ENCODE results near the gene SCP2. TPM values are rescaled to one million over a fixed set of nuclear protein-coding genes. Genes with fewer than 3 reads are reported as not detected.

The SCP2 gene
- total and polyA plus RNA-seq, 2 experiments from 2014 or later: 131 to 236 TPM

DNA sequence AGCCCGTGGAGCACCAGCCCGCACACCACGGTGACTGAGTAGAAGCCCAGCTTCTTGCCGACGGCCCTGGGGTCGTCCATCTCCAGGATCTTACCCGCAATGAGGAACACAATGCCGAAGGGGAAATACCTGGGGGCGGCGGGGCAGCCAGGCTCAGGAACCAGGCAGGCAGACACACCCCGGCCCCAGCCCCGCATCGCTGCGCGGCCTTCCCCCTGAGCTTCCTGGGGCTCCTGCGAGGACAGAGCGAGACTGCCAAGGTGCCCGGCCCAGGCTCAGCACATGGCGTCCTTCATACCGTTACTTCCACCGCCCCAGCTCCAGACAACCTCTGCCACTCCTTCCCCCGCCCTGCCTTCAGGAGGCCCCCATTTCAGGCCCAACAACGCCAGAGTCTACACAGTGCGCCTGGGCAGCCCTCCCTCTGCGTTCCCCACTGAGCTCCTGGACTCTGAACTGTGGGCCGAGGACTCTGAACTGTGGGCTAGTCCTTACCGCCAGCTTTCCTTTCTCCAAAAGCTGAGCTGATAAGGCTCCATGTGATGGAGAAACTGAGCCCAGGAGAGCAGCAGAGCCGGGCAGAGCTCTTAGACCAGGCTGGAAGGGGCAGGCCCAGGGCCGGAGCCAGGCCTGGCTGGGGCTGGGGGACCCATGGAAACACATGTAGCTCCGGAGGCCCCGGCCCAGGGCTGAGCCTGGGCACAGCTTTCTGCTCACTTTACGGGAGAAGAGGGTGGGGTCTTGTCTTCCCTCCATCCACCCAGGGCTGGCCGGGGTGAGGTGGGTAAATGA, 165.8 kb downstream of the SCP2 start:
- DNase-seq (ENCODE audit: low read depth in 1 of 2, low spot score in 1 of 2): no peak
- Histone ChIP-seq H3K4me3 (no peak overlapping the region), H3K27ac (no peak overlapping the region), H3K4me1 (ENCODE audit: low read depth) (no peaks in the 10 kb centered on the region), H3K36me3 (no peaks in the 10 kb centered on the region), H3K9me3 (ENCODE audit: low read depth) (no peaks in the 10 kb centered on the region), H3K27me3 (no peaks in the 10 kb centered on the region)
- TF ChIP-seq, protein P1, sequence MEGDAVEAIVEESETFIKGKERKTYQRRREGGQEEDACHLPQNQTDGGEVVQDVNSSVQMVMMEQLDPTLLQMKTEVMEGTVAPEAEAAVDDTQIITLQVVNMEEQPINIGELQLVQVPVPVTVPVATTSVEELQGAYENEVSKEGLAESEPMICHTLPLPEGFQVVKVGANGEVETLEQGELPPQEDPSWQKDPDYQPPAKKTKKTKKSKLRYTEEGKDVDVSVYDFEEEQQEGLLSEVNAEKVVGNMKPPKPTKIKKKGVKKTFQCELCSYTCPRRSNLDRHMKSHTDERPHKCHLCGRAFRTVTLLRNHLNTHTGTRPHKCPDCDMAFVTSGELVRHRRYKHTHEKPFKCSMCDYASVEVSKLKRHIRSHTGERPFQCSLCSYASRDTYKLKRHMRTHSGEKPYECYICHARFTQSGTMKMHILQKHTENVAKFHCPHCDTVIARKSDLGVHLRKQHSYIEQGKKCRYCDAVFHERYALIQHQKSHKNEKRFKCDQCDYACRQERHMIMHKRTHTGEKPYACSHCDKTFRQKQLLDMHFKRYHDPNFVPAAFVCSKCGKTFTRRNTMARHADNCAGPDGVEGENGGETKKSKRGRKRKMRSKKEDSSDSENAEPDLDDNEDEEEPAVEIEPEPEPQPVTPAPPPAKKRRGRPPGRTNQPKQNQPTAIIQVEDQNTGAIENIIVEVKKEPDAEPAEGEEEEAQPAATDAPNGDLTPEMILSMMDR (IDR thresholded peaks at IDR 0.05; ENCODE audit: low read depth, low read length): no peak

DNA sequence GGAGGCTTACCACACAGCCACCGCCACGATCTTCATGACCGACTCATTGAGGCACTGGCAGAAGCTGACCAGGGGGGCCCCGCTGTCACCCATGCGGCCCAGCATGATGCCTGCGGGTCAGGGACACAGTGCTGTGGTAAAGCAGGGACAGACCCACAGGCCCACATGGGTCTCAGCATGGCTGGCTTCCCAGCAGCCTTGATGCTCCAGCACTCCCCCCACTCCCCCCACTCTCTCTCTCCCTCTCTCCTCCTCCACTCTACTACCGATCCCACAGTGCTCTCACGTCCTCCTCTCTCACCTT, 166.3 kb downstream of the SCP2 start:
- no peak overlapping the region for H3K27ac ChIP-seq

DNA sequence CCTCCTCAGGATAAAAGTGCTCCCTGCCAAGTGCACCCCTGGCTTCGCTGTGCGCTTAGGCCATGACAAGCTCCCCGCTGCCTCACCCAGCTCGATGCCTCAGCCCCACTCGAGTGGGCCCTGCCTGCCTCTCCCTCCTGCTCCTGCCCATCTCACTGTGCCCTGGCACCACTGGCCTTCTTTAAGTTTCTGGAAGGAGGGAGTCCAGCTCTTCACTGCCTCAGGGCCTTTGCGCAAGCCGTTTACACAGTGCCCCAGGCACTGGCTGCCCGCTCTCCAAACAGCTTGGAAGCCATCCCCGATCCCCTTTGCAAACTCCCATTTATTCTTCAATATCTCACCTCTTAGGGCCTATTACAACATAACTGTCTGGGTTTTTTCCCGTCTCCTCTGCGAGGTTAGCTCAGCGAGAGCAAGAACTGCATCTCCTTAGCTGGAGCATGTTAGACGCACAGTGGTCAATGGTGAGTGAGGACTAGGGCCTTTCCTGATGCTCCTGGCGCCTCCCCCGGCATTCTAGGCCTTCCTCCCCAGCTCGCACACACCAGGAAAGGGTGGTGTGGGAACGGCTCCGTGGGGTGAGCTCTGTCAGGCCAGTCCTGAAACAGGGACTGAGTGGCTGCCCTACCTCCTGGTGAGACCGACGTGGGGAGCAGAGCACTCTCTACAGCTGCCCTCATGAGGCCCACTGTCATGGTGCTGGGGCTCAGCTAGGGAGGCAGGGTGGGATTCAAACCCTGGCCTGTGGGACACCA, 166.9 kb downstream of the SCP2 start:
- no peaks in the 10 kb centered on the region for H3K4me1 ChIP-seq (ENCODE audit: low read depth)
- DNase-seq (ENCODE audit: low read depth in 1 of 2, low spot score in 1 of 2): no peak
- no peaks in the 10 kb centered on the region for H3K27me3 ChIP-seq
- TF ChIP-seq, protein P1 (IDR thresholded peaks at IDR 0.05; ENCODE audit: low read depth, low read length): no peak
- H3K27ac ChIP-seq: no peak overlapping the region
- H3K4me3 ChIP-seq: no peak overlapping the region
- H3K9me3 ChIP-seq (ENCODE audit: low read depth): no peaks in the 10 kb centered on the region
- no peaks in the 10 kb centered on the region for H3K36me3 ChIP-seq

More for the DNA sequence above, 166.3 kb downstream of the SCP2 start:
- TF ChIP-seq, protein P1 (IDR thresholded peaks at IDR 0.05; ENCODE audit: low read depth, low read length): no peak
- no peaks in the 10 kb centered on the region for H3K9me3 ChIP-seq (ENCODE audit: low read depth)
- no peak for DNase-seq (ENCODE audit: low read depth in 1 of 2, low spot score in 1 of 2)
- no peaks in the 10 kb centered on the region for H3K4me1 ChIP-seq (ENCODE audit: low read depth)
- no peaks in the 10 kb centered on the region for H3K36me3 ChIP-seq
- no peaks in the 10 kb centered on the region for H3K27me3 ChIP-seq
- no peak overlapping the region for H3K4me3 ChIP-seq

DNA sequence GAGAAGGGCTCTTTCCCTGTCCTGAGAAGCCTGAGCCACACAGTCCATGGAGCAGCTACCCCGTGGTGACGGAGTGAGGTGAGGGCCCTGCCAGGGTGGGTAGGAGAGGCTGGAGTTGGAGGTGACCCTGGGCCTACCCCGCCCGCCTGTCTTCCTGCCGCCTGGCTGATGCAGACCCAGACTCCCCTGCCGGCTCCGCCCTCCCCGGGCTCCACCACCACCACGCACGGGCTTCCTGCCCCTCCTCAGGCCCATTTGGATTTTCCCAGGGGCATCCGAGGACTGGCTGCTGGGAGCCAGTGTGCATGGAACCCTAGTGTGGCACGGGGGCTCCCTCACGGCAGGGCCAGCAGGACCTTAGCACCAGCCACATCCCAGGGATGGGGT, 167.4 kb downstream of the SCP2 start:
- TF ChIP-seq, protein P1 (IDR thresholded peaks at IDR 0.05; ENCODE audit: low read depth, low read length): no peak
- no peaks in the 10 kb centered on the region for H3K9me3 ChIP-seq (ENCODE audit: low read depth)
- H3K27me3 ChIP-seq: no peaks in the 10 kb centered on the region
- no peak for DNase-seq (ENCODE audit: low read depth in 1 of 2, low spot score in 1 of 2)
- no peak overlapping the region for H3K27ac ChIP-seq
- H3K4me1 ChIP-seq (ENCODE audit: low read depth): no peaks in the 10 kb centered on the region
- no peak overlapping the region for H3K4me3 ChIP-seq
- H3K36me3 ChIP-seq: no peaks in the 10 kb centered on the region

Other genes with a start within 250 kb of the SCP2 start
- gene COA7, start 228.9 kb upstream of the SCP2 start, total RNA-seq: 5.6 and 7.6 TPM in 2 replicates
- 10.4 and 14.2 TPM in 2 replicates for gene COA7, start 228.9 kb upstream of the SCP2 start, polyA plus RNA-seq
- gene ZYG11B, start 200.8 kb upstream of the SCP2 start, total RNA-seq: 40.4 and 42.1 TPM in 2 replicates
- 14.0 and 20.3 TPM in 2 replicates for gene ZYG11B, start 200.8 kb upstream of the SCP2 start, polyA plus RNA-seq
- 0.04 and 0.06 TPM in 2 replicates for gene ZYG11A, start 84.5 kb upstream of the SCP2 start, total RNA-seq
- 0.04 TPM in 1 of 2 replicates, not detected in the other for gene ZYG11A, start 84.5 kb upstream of the SCP2 start, polyA plus RNA-seq
- gene ECHDC2, start 5.5 kb upstream of the SCP2 start, total RNA-seq: 25.6 and 74.9 TPM in 2 replicates
- 31.0 and 68.7 TPM in 2 replicates for gene ECHDC2, start 5.5 kb upstream of the SCP2 start, polyA plus RNA-seq
- gene PODN, start 134.9 kb downstream of the SCP2 start, total RNA-seq: 3.7 and 6.5 TPM in 2 replicates
- 2.6 and 2.8 TPM in 2 replicates for gene PODN, start 134.9 kb downstream of the SCP2 start, polyA plus RNA-seq
- gene SLC1A7, start 215.4 kb downstream of the SCP2 start, total RNA-seq: not detected in 2 replicates
- 0.15 TPM in 1 of 2 replicates, not detected in the other for gene SLC1A7, start 215.4 kb downstream of the SCP2 start, polyA plus RNA-seq